DOHH2 (cell line): ENCODE results near the gene ARX.

Experiments used
- H3F3A ChIP-seq: fragments of 200-600 bp; sonication (generic), shearing (Covaris generic); 2 replicates; pipeline ENCODE4 v1.6.0; 2016; ENCODE audit warnings: antibody characterized with exemption, mild to moderate bottlenecking; ENCODE audit not compliant: control insufficient read depth, insufficient read depth
- H3K27ac ChIP-seq: fragments of 200-600 bp; sonication (generic); 2 replicates; pipeline ENCODE4 v1.5.1; 2014; ENCODE audit warnings: low read depth, mild to moderate bottlenecking, low read length, moderate library complexity
- H3K27me3 ChIP-seq: fragments of 200-600 bp; sonication (generic); 2 replicates; pipeline ENCODE4 v1.6.1; 2014; ENCODE audit warnings: mild to moderate bottlenecking, low read length, mixed read lengths; ENCODE audit not compliant: control insufficient read depth
- H3K36me3 ChIP-seq: fragments of 200-600 bp; sonication (generic); 2 replicates; pipeline ENCODE4 v1.6.1; 2014; ENCODE audit warnings: mild to moderate bottlenecking, low read length, moderate library complexity, mixed read lengths; ENCODE audit not compliant: control insufficient read depth
- H3K4me1 ChIP-seq: fragments of 200-600 bp; sonication (generic); 2 replicates; pipeline ENCODE4 v1.6.1; 2014; ENCODE audit warnings: mild to moderate bottlenecking, low read length, mixed read lengths; ENCODE audit not compliant: control insufficient read depth
- H3K4me2 ChIP-seq: fragments of 200-600 bp; sonication (generic); 2 replicates; pipeline ENCODE4 v1.6.0; 2014; ENCODE audit warnings: mild to moderate bottlenecking, low read length, moderate library complexity
- H3K4me3 ChIP-seq: fragments of 200-600 bp; sonication (generic); 2 replicates; pipeline ENCODE4 v1.5.1; 2014; ENCODE audit warnings: mild to moderate bottlenecking, low read length, mixed read lengths
- H3K79me2 ChIP-seq: fragments of 200-600 bp; sonication (generic); 2 replicates; pipeline ENCODE4 v1.6.1; 2014; ENCODE audit warnings: mild to moderate bottlenecking, low read length, mixed read lengths; ENCODE audit not compliant: control insufficient read depth
- H3K9me2 ChIP-seq: fragments of 200-600 bp; sonication (generic); replicated peaks from 2 replicates; pipeline ENCODE4 v1.6.1; 2014; ENCODE audit warnings: mild to moderate bottlenecking, low read length, mixed read lengths; ENCODE audit not compliant: control insufficient read depth
- H3K9me3 ChIP-seq: fragments of 200-600 bp; sonication (generic); 2 replicates; pipeline ENCODE4 v1.6.1; 2014; ENCODE audit warnings: antibody characterized with exemption, low read length, mixed read lengths; ENCODE audit not compliant: control insufficient read depth, insufficient read depth
- H4K20me1 ChIP-seq: fragments of 200-600 bp; sonication (generic); 2 replicates; pipeline ENCODE4 v1.6.0; 2014; ENCODE audit warnings: low read depth, mild to moderate bottlenecking, antibody characterized with exemption, low read length, moderate library complexity; ENCODE audit not compliant: control insufficient read depth, insufficient read depth
- EZH2phosphoT487 ChIP-seq: fragments of 200-600 bp; sonication (generic); IDR thresholded peaks from 2 replicates; pipeline ENCODE4 v1.6.1; 2017; ENCODE audit warnings: borderline replicate concordance, mild to moderate bottlenecking, antibody characterized with exemption, low read length, moderate library complexity, mixed read lengths
- TF ChIP-seq, protein P1 (sequence below): fragments of 200-600 bp; sonication (generic); IDR thresholded peaks from one replicate; pipeline ENCODE4 v1.5.1; 2014; ENCODE audit warnings: antibody characterized with exemption, mild to moderate bottlenecking, low read depth, low read length; ENCODE audit not compliant: poor library complexity, severe bottlenecking

Gene ARX

DNA sequence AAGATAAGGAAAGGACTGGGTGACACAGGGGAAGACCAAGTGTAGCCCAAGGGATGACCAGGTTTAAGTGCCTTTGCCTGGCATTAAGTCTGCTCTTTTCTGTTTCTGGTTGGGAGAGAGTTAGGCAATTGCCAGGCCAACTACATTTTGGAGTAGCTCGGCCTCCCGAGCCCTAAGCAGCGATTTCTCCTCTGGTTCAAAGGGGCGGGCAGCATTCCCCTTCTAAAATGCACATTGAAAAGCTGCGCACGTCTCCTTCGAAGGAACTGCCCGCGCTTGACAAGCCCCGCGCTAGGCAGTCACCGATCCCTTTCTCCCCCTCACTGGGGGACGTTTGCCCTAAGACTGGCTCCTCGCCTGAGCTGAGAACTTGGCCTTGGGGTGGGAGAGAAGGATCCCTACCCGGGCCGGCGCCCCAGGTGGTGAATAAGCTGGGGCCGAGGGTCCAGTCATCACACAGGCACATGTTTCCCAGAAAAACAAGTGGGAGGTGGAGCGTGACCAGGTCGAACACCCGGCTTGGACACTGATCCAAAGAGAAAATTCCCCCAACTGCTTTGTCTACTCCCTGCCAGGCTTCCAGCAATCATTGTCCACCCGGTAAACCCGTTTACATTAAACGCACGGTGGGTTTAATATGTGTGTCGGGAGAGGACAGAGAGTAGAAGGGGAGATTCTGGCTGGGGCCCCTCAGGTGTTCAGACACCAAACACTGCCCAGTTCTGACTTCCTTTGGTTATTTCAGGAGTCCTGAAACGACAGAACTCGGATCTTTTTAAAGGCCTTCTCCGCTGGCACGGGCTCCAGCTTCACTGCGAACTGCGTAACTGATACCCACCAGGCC, 4.0 kb downstream of the ARX start:
- H4K20me1 ChIP-seq: no peaks in the 10 kb centered on the region
- H3K4me3 ChIP-seq: no peak overlapping the region
- peaks cover 30% of the 10 kb centered on the region for H3K27me3 ChIP-seq

DNA sequence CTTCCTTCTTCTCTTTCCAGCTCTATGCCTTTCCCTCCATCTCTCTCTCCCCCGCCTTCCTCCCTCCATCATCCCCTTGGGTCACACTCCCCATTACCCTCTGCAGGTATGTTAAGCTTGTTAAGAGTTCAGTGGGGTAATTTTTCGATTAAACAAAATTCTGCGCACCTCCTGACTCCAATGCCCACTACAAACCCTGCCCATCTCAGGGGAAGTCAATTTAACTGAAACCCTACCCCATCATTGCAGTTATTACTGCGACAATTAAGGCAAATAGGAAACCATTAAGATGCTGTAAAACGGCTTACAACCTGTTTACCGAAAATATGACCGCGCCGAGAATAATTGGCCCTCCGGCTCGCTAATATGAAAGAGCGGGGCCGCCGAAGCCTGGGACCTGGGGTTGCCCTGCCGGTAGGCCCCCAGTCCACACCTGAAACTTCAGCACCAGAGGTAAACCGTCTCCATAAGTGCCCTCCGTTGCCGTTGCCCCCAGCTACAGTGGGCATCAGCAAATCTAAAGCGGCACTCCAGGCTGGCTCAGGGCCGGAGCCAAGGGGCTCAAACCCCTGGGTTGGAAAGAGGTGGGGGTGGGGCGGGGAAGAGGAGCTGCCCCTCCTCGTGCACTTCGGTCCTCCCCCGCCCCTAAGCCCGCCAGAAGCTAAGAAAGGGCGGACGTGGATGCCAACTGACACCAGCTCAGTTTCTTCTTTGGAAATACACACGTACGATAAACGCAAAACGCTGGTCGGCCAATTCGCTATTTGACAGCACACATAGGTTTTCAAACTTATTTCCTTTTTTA, 4.8 kb downstream of the ARX start:
- Histone ChIP-seq H3K36me3 (no peaks in the 10 kb centered on the region), H3K79me2 (no peaks in the 10 kb centered on the region), H3K9me3 (no peaks in the 10 kb centered on the region), H3K4me1 (no peaks in the 10 kb centered on the region), H4K20me1 (no peaks in the 10 kb centered on the region), H3K27ac (no peak overlapping the region), H3F3A (no peaks in the 10 kb centered on the region), H3K4me3 (no peak overlapping the region), H3K9me2 (no peaks in the 10 kb centered on the region), H3K27me3 (peaks cover 30% of the 10 kb centered on the region), H3K4me2 (no peak overlapping the region)
- no peak for TF ChIP-seq EZH2phosphoT487
- TF ChIP-seq, protein P1, sequence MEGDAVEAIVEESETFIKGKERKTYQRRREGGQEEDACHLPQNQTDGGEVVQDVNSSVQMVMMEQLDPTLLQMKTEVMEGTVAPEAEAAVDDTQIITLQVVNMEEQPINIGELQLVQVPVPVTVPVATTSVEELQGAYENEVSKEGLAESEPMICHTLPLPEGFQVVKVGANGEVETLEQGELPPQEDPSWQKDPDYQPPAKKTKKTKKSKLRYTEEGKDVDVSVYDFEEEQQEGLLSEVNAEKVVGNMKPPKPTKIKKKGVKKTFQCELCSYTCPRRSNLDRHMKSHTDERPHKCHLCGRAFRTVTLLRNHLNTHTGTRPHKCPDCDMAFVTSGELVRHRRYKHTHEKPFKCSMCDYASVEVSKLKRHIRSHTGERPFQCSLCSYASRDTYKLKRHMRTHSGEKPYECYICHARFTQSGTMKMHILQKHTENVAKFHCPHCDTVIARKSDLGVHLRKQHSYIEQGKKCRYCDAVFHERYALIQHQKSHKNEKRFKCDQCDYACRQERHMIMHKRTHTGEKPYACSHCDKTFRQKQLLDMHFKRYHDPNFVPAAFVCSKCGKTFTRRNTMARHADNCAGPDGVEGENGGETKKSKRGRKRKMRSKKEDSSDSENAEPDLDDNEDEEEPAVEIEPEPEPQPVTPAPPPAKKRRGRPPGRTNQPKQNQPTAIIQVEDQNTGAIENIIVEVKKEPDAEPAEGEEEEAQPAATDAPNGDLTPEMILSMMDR: no peak

More for the DNA sequence above, 4.0 kb downstream of the ARX start:
- no peaks in the 10 kb centered on the region for H3F3A ChIP-seq
- H3K4me1 ChIP-seq: no peaks in the 10 kb centered on the region
- no peak overlapping the region for H3K27ac ChIP-seq
- H3K9me3 ChIP-seq: no peaks in the 10 kb centered on the region
- no peaks in the 10 kb centered on the region for H3K79me2 ChIP-seq
- no peaks in the 10 kb centered on the region for H3K36me3 ChIP-seq
- no peaks in the 10 kb centered on the region for H3K9me2 ChIP-seq
- H3K4me2 ChIP-seq: no peak overlapping the region
- TF ChIP-seq EZH2phosphoT487: no peak
- TF ChIP-seq, protein P1: no peak

DNA sequence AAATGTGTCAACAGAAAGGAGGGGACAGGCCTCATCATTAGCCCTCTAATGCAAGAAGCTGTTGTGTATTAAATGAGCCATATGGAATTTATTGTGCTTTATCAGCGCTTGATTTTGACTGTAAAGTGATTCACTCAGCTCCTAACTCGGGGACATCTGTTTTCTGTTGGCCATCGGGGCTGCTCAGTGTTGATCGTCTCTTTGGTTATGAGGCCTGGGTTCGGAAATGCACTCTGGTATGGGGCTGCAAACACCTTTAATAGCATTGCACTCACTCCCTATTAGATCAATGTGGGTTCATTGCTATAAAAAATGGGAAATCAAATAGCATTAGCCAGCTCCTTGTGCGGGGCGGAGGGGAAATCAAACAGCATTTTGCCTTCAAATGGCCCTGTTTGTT, 6.4 kb downstream of the ARX start:
- Histone ChIP-seq H3K36me3 (no peaks in the 10 kb centered on the region), H3K27me3 (peaks cover 26% of the 10 kb centered on the region), H3K4me1 (no peaks in the 10 kb centered on the region), H3K9me3 (no peaks in the 10 kb centered on the region), H3K79me2 (no peaks in the 10 kb centered on the region), H3K4me2 (no peak overlapping the region), H3F3A (no peaks in the 10 kb centered on the region), H3K27ac (no peak overlapping the region), H4K20me1 (no peaks in the 10 kb centered on the region), H3K4me3 (no peak overlapping the region), H3K9me2 (no peaks in the 10 kb centered on the region)
- TF ChIP-seq EZH2phosphoT487: no peak
- TF ChIP-seq, protein P1: no peak
